Vagina (tissue), 2 donors: Measurements from ENCODE around the gene TRIO. TPM values are rescaled to one million over a fixed set of nuclear protein-coding genes. Genes with fewer than 3 reads are reported as not detected.

Experiments
- DNase-seq, 2 donors: peaks; one replicate each; pipeline ENCODE4 v3.0.0-alpha.2; 2017; ENCODE audit errors: extremely low spot score in 2 of 2
- H3K27ac ChIP-seq: fragments of 200-600 bp; sonication (generic); one replicate; pipeline ENCODE4 v1.5.1; 2019
- H3K27me3 ChIP-seq: fragments of 200-600 bp; sonication (generic); one replicate; pipeline ENCODE4 v1.5.1; 2019
- H3K36me3 ChIP-seq, 2 donors: fragments of 200-600 bp; sonication (generic); one replicate each; pipeline ENCODE4 v1.5.1; 2017 to 2019
- H3K4me1 ChIP-seq: fragments of 200-600 bp; sonication (generic); one replicate; pipeline ENCODE4 v1.5.1; 2019
- H3K4me3 ChIP-seq, 2 donors: fragments of 200-600 bp; sonication (generic); 1 replicate in 1 of 2; 2 replicates in 1 of 2; pipeline ENCODE4 v1.5.1; 2016 to 2019
- H3K9me3 ChIP-seq: fragments of 200-600 bp; sonication (generic); one replicate; pipeline ENCODE4 v1.5.1; 2019
- POLR2A ChIP-seq, 2 donors: fragments of 450-650 bp; IDR thresholded peaks; one replicate each; pipeline ENCODE4 v1.6.1; 2017; ENCODE audit warnings: antibody characterized with exemption in 2 of 2, mild to moderate bottlenecking in 2 of 2, moderate library complexity in 2 of 2
- POLR2AphosphoS5 ChIP-seq, 2 donors: sonication (generic); formaldehyde crosslinking; IDR thresholded peaks; one replicate each; pipeline ENCODE4 v1.9.0; 2017; ENCODE audit warnings: antibody characterized with exemption in 2 of 2, mild to moderate bottlenecking in 2 of 2, low read depth in 1 of 2; ENCODE audit not compliant: insufficient read depth in 1 of 2
- intact Hi-C: fragments of 100-400 bp; cut with DNase I; formaldehyde crosslinking; loops from one replicate; pipeline ENCODE4 v1.15.1; 2023
- total RNA-seq: library from RNA; depleted of rRNA; stranded (reverse); fragments of >200 nt; gene quantifications from one replicate; pipeline ENCODE4 v1.2.3, GENCODE V29; 2016
- TF ChIP-seq, protein P1 (sequence below), 3 experiments: fragments of 450-650 bp in 2 of 3; fragments of 200-600 bp in 1 of 3; sonication (generic) in 1 of 3; IDR thresholded peaks; one replicate each; pipeline ENCODE4 v1.5.1; 2017 to 2019; ENCODE audit warnings: antibody characterized with exemption in 3 of 3, mild to moderate bottlenecking in 2 of 3, moderate library complexity in 2 of 3

The TRIO gene
- total RNA-seq, 1 donor from 2014 or later, result 142 TPM

- intact Hi-C loops, result no loop called here
- Histone ChIP-seq H3K27me3 (no peaks in the 10 kb centered on the region), H3K4me3 (no peak overlapping the region), H3K36me3 (no peaks in the 10 kb centered on the region), H3K27ac (no peak overlapping the region), H3K4me1 (no peaks in the 10 kb centered on the region), H3K9me3 (no peaks in the 10 kb centered on the region)
- TF ChIP-seq POLR2A (IDR thresholded peaks at IDR 0.05) (no peak), POLR2AphosphoS5 (IDR thresholded peaks at IDR 0.05; ENCODE audit: insufficient read depth in 1 of 2, low read depth in 1 of 2) (no peak)
- TF ChIP-seq, protein P1, sequence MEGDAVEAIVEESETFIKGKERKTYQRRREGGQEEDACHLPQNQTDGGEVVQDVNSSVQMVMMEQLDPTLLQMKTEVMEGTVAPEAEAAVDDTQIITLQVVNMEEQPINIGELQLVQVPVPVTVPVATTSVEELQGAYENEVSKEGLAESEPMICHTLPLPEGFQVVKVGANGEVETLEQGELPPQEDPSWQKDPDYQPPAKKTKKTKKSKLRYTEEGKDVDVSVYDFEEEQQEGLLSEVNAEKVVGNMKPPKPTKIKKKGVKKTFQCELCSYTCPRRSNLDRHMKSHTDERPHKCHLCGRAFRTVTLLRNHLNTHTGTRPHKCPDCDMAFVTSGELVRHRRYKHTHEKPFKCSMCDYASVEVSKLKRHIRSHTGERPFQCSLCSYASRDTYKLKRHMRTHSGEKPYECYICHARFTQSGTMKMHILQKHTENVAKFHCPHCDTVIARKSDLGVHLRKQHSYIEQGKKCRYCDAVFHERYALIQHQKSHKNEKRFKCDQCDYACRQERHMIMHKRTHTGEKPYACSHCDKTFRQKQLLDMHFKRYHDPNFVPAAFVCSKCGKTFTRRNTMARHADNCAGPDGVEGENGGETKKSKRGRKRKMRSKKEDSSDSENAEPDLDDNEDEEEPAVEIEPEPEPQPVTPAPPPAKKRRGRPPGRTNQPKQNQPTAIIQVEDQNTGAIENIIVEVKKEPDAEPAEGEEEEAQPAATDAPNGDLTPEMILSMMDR (IDR thresholded peaks at IDR 0.05), result no peak
- DNase-seq, result no peak
These were observed 414.1 kb downstream of the TRIO start for GRCh38 chr5:14557203-14557770.

DNA sequence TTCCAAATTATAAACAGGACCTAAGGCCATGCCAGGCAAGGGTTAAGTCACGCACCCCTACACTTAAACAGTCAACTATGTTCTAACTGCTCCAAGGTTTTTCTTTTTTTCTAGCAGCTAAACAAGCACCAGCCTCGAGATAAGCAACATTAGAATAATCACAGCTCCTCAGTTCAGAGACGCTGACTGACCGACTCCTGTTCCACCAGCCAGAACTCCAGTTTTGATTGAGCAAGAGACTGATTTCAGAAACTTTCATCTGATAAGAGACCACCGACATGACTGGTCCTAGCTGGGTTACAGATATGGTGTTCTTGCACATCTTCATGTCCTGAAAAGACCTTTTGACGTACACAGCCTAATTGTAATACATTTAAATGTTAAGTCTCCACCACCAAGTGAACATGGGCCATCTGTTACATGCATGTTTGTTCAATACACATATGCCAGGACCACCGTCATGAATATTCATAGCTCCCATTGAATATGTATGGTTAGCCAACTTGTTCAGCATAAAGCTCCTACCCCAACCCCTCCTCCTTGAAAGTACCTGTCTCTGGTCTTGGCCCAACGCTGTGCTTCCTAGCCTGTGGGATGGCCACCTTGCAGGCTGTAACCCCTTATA lies 414.8 kb downstream of the TRIO start:
- no peaks in the 10 kb centered on the region for H3K9me3 ChIP-seq
- no peaks in the 10 kb centered on the region for H3K27me3 ChIP-seq
- no peaks in the 10 kb centered on the region for H3K36me3 ChIP-seq
- DNase-seq, result no peak
- TF ChIP-seq, protein P1 (IDR thresholded peaks at IDR 0.05), result no peak
- TF ChIP-seq POLR2A (IDR thresholded peaks at IDR 0.05) (no peak), POLR2AphosphoS5 (IDR thresholded peaks at IDR 0.05; ENCODE audit: insufficient read depth in 1 of 2, low read depth in 1 of 2) (no peak)
- no peak overlapping the region for H3K4me3 ChIP-seq
- H3K4me1 ChIP-seq, result no peaks in the 10 kb centered on the region
- intact Hi-C loops, result no loop called here
- H3K27ac ChIP-seq, result no peak overlapping the region

Other genes with a start within 250 kb of the TRIO start
- 0.49 TPM for gene DNAH5, start 198.7 kb upstream of the TRIO start, total RNA-seq